HG03025 (cell line): ENCODE results near the gene PLBD2.

Source experiments
- ATAC-seq: cut with Tn5 transposase; IDR thresholded peaks from one replicate; pipeline ENCODE4 v1.9.1; 2021; ENCODE audit warnings: mild to moderate bottlenecking, moderate library complexity; ENCODE audit not compliant: unreplicated experiment, low FRiP score

PLBD2 gene

DNA sequence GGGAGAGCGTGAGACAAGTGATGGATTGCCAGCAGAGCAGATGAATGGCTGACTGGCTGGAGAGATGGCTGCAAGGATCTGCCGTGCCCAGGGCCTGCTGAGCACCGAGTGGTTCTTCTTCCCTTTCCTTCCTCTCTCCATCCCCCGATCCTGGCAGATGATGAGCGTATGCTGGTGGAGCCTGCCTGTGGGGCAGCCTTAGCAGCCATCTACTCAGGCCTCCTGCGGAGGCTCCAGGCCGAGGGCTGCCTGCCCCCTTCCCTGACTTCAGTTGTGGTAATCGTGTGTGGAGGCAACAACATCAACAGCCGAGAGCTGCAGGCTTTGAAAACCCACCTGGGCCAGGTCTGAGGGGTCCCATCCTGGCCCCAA, 79.3 kb downstream of the PLBD2 start:
- no peak for ATAC-seq

GRCh38 chr12:113438523-113439300, 80.3 kb downstream of the PLBD2 start:
- no peak for ATAC-seq

GRCh38 chr12:113439301-113439597, 80.9 kb downstream of the PLBD2 start:
- no peak for ATAC-seq

GRCh38 chr12:113439606-113440030, 81.2 kb downstream of the PLBD2 start:
- ATAC-seq: no peak

DNA sequence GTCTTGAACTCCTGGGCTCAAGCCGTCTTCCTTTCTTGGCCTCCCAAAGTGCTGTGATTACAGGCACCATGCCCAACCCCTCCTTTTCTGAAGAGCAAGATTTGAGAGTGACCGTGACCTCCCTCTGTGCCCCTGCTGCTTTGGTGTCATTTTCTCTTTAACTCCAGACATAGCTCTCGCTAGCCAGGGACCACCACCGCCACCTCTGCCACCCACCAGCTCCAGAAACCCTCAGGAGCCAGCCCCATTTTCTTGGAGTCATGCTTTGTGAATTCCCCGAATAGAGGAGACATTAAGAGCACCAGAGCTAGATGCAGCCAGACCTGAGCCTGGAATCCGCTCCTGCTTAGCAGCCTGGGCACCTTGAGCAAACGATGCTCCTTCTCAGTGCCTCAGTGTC, 81.9 kb downstream of the PLBD2 start:
- ATAC-seq: no peak
